GM19239 (cell line): ENCODE measurements around the gene SMURF2.
"Not testable (repeated sequence)": the region's sequence is repeated elsewhere in the genome, so short reads cannot be mapped to it uniquely, and the experiment has no call there.

Source experiments
- DNase-seq: peaks from one replicate; pipeline ENCODE4 v3.0.0; 2011; ENCODE audit warnings: low spot score; ENCODE audit not compliant: insufficient read length
- FAIRE-seq: peaks from 2 replicates; lab custom pipeline; 2011; peaks lifted over from hg19 to GRCh38; lab: Jason Lieb, UNC

Gene SMURF2

DNA sequence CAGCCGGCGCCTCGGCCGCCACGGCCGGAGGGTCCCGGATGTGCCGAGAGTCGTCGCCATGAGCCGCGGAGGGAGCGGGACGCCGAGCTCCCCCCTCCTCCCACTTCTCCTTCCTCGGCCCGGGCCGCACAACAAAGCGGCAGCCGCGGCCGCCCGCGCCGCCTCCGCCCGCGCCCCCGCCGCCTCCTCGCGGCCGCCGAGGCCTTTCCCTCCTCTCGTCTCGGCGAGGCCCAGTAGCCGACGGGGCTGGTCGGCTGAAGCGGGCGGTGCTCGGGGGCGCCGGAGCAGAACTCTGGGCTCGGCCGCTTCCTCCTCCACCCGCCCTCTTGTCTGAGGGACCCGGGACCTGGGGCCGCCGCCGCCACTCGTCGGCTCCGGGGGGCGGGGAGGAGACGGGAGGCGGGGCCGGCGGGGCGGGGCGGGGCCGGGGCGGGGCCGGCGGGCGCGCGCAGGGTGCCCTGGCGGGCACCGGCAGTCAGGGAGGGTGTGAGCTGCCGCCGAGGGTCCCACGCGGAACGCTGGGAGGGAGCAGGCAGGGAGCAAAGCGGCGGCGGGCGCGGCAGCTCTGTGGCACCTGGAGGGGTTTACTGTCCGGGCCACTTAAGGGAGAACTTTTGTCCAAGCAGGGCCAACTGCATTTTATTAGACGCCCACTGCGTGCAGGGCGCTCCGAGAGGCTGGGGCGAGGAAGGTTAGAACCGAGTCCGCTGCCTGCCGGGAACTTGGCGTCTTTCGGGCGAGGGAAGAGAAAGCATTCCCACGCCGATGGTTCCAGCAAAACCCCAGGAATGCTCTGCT lies at the start of gene SMURF2:
Gene SMURF2 (minus strand): TSS at position 332 of the 798 bp plus-strand sequence. CDS start 427 bp downstream, outside the sequence.
- FAIRE-seq (no peak), DNase-seq (peak; percentile 96)

- FAIRE-seq, result no peak
- no peak for DNase-seq
Measured at GRCh38 chr17:64709481-64709880, 47.4 kb upstream of the SMURF2 start.

DNA sequence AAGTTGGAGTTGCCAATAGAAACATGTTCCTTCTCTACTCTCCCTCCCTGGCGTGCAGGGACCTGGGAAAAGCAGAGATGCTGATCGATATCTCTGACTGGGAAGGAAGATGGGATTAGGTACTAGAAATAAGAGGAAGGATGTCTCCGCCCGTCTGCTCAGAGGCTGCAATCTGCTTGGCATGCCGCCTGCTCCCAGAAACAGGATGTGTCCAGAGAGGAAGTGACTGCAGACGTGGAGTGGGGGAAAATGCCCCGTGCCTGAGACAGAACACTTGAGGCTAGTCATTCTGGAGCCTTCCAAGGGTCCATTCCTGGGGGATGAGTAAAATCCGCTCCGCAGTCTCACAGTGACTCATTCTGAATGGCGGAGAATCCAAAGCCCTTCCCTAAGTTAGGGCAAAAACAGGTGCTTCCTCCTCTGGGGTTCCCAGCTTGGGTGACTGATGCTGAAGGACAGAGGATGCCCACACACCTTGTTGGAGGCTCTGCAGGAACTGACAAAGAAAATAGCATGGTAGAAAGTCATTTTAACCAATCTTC lies 45.0 kb upstream of the SMURF2 start:
- FAIRE-seq, result no peak
- no peak for DNase-seq

- DNase-seq (no peak), FAIRE-seq (no peak)
Measured at GRCh38 chr17:64706224-64707049, 44.3 kb upstream of the SMURF2 start.

DNA sequence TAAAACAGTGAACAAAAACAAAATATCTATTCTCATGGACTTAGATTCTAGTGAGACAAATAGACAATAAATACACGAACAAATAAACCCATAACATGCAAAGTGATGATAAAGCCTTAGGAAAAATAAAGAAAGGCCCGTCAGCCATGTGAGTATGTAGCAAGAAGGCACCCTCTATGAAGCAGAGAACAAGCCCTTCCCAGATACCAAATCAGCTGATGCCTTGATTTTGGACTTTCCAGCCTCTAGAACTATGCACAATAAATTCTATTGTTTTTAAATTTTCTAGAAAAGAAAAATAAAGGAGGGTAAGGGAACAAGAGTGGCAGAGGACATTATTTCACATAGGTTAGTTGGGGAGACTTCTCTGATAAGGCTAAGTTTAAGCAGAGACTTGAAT lies 40.7 kb upstream of the SMURF2 start:
- FAIRE-seq (no peak), DNase-seq (no peak)

DNA sequence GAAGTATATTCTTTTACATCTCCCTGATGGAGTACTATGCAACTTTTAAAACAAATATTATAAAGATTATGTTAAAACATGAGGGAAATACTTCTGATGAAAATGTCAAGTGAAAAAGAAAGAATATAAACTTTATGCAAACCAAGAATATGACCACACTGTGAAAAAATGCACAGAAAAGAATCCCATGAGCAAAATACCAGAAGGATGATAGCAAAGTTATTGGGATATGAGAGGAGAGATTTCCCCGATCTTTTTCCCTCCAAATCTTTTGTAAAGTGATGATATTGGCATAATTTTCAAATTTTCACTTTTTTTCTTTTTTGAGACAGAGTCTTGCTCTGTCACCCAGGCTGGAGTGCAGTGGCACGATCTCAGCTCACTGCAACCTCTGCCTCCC lies 36.6 kb upstream of the SMURF2 start:
- DNase-seq (no peak), FAIRE-seq (no peak)

DNA sequence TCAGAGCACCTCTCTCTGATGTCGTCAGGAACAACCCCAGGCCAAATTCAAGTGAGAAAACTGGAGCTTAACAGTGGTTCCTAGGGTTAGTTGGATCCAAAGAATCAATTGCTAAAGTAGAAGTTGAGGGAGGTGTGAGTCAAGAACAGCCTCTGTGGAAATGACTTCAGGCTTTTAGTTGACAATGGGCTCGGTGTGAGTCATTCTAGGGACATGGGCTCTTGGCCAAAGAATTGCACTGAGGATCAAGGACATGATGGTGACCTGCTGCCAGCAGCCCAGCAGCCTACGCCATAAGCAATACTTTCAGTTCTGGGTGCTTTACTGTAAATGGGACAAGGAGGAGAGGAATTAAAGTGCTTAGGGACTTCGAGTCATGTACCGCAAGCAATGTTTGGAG lies 32.1 kb upstream of the SMURF2 start:
- FAIRE-seq (no peak), DNase-seq (no peak)

DNA sequence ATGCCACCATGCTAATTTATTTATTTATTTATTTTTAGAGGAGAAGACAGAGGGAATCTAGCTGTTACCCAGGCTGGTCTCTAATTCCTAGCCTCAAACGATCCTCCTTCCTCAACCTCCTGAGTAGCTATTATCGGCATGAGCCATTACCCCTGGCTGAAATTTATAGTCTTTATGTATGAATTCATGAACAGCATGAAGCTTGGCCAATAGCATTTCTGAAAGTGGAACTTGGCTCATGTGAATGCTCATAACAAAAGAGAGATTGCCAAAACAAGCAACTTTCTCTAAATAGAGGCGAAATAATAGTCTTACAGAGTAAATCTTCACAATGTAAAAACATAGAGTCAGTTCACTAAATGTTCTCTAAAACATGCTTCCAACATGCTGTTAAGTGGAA lies 30.1 kb upstream of the SMURF2 start:
- DNase-seq, result no peak
- FAIRE-seq, result no peak

- no peak for FAIRE-seq
Measured at GRCh38 chr17:64689106-64689505, 27.0 kb upstream of the SMURF2 start.

GRCh38 chr17:64688481-64688880 lies 26.4 kb upstream of the SMURF2 start:
- FAIRE-seq (no peak), DNase-seq (no peak)

More at GRCh38 chr17:64689106-64689505, 27.0 kb upstream of the SMURF2 start:
- no peak for DNase-seq

DNA sequence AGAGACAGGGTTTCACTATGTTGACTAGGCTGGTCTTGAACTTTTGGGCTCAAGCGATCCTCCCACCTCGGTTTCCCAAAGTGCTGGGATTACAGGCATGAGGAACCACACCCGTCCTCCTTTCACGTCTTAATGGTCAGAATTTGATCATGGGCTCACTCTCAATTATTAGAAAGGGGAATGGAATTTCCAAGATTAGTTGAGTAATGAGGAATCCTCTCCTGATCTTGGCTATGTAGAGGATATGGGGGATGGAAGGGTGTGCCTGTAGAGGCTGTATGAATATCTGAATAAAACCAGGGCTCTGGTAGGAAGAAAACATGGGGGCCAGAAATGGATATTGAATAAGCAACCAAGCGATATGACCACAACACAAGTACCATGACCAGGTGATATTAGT lies 25.9 kb upstream of the SMURF2 start:
- FAIRE-seq, result no peak
- no peak for DNase-seq

- no peak for DNase-seq
- FAIRE-seq, result no peak
Measured at GRCh38 chr17:64687376-64687775, 25.3 kb upstream of the SMURF2 start.

DNA sequence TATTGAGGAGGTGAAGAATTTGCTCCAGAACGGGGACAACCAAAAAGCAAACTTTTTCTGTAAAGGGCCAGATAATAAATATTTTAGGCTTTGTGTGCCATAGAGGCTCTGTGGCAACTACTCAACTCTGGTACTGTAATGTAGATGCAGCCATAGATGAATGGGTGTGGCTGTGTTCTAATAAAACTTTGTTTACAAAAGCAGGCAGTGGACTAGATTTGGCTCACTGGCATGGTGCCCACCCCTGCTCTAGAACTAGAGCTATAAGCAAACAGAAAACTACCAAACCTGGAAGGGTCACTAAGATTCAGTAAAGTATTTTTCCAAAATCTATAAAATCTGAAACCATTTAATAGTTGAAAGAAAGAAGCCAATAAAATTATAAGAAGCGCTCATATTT lies 24.6 kb upstream of the SMURF2 start:
- DNase-seq, result no peak
- no peak for FAIRE-seq

DNA sequence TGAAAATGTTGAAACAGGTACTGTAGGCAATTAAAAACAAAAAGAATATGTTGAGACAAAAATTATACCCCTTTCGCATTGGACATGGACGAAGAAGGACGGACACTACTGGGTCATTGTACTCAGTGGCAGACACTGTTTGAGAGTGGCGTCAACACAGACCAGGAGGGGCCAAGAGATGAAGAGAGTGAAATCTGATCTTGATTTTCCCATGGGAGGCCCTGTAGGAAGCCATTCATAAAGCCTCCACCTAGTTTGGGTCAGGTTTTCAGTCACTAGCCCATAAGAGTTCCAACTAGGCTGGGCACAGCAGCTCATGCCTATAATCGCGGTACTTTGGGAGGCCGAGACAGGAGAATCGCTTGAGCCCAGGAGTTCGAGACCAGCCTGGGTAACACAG lies 23.6 kb upstream of the SMURF2 start:
- FAIRE-seq, result no peak
- no peak for DNase-seq

DNA sequence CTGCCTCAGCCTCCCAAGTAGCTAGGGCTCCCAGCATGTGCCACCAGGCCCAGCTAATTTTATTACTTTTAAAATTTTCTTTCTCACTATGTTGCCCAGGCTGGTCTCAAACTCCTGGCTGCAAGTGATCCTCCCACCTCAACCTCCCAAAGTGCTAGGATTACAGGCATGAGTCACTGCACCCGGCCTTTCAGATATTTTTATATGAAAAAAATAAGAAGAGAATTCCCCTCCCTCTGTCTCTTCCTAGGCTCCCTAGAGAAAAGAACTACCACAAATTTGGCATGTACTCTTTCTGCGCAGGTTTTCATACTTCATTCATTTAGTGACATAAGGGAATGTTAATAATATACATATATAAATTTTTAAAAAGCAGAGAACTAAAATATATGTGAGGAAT lies 21.7 kb upstream of the SMURF2 start:
- no peak for FAIRE-seq
- no peak for DNase-seq

- DNase-seq (no peak), FAIRE-seq (no peak)
Measured at GRCh38 chr17:64682261-64683181, 20.4 kb upstream of the SMURF2 start.

GRCh38 chr17:64679710-64680216 lies 17.7 kb upstream of the SMURF2 start:
- FAIRE-seq (no peak), DNase-seq (no peak)

DNA sequence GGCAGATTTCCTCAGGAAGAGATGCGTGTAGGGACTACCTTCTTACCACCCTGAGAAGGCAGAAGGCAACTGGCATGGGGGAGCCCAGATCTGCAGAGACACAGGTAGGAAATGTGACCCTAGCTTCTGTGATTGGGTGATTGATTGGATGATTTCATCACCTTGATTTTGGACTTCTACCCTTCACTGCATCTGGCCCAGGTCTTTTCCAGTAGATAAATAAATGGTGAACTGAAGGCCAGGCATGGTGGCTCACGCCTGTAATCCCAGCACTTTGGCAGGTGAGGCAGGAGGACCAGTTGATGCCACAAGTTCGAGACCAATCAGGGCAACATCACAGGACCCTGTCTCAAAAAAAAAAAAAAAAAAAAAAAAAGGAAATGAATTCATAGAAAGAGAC lies 14.7 kb upstream of the SMURF2 start:
- FAIRE-seq (no peak), DNase-seq (no peak)

DNA sequence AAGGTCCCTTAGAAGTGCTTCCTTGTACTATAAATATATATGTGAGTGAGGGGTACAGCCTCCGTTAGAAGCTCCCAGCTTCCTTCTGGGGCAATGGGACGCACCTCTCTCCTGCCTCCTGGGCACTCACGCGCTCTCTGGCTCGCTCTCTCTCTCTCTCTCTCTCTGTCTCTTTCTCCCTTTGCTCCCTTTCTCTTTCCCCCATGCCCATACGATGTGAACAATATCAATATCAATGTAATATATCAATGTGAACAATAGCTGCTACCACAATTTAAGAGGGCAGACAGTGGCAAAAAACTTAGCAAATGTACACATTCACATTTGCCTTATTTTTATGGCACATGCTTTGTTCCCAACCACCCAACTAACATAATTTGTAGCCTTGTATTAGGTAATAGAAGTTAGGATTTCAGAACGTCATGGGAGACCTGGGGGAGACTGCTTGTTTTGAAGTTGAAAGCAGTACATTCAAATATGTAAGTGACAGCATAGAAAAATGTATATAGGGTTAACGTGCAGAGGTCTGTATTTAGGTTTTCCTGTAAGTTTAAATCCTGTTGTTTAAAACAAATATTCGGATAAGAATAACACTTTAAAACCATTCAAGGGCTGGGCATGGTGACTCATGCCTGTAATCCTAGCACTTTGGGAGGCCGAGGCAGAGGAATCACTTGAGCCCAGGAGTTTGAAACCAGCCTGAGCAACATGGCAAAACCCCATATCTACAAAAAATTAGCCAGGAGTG lies 8.9 kb upstream of the SMURF2 start:
- not testable (repeated sequence) for FAIRE-seq, DNase-seq
